GM12872 (cell line): ENCODE data around the gene POLR1A.

Experiments used
- CTCF ChIP-seq: IDR thresholded peaks from 3 replicates; pipeline ENCODE4 v1.5.1; 2011; ENCODE audit warnings: low read depth, mild to moderate bottlenecking, low read length, moderate library complexity; ENCODE audit not compliant: insufficient read depth

POLR1A gene

DNA sequence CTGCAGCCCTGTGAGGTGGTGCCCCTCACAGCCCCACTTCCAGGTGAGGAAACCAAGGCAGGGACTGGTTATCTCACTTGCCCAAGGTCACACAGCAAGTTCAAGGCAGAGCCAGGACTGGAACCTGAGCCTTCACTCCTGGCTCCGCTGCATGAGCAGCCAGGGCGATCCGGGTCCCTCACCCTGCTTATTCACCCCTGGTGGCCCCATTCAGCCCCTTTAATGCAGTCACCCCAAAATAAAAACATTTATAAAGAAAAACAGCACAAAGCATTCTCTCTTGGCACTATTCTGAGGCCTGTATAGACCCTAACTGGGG is 57.3 kb downstream of the POLR1A start:
- no peak for TF ChIP-seq CTCF

DNA sequence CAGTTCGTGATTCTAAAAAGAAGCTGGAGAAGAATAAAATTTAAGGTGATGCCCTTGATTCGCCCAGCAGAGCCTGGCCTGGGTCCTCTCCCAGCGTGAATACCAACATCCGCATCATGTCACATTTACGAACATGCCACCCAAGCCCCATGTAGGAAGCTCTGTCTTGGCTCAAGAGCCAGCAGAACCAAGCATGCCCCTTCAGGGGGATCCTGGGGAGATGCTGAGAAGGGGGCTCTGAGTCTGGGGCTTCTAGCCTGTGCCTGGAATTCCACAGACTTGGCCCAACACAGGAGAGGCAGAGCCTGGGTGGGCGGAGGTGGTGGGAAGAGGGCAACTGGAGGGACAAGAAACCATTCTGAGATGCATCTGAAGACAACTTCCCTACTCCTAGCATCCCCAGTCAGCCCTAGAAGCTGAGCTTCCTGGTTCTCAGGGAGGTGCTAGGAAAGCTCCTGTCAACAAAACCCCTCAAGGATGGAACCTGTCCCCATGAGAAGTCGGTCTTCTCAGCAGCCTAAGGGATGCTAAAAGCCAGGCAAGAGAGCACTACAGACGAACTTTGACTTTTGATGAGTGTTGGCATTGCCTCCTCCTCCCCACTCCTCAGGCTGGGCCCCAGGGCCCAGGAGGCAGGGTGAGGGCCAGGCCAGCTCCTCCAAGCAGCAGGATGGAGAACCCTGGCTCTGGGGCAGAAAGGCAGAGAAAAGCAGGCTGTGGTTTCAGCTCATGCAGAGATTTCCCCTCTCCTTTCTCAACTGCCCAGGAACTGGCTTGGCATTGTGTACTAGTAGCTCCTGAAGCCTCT is 57.9 kb downstream of the POLR1A start:
- no peak for TF ChIP-seq CTCF

DNA sequence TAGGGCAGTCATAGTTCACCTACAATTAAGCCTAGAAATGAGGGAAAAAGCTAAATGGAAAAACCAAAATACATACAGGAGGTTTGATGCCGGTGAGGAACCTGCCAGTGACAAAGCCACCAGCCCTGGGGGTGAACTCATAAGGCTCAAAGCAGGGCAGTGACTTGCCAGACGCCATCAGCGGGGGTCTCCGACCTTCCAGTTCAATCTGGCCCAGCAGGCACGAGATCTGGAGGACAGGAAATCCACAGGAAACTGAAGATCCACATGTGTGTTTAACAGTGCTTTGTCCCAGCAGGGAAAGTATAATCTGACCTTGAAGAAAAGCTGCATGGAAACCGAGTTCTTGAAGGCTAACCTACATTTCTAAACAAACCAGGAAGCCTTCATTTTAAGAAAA is 60.1 kb downstream of the POLR1A start:
- TF ChIP-seq CTCF = no peak

- TF ChIP-seq CTCF = no peak
Measured at GRCh38 chr2:86044614-86045013, 61.1 kb downstream of the POLR1A start.

- no peak for TF ChIP-seq CTCF
Measured at GRCh38 chr2:86044045-86044444, 61.6 kb downstream of the POLR1A start.

GRCh38 chr2:86042256-86043168 is 63.2 kb downstream of the POLR1A start:
- TF ChIP-seq CTCF = no peak

GRCh38 chr2:86039963-86040655 is 65.6 kb downstream of the POLR1A start:
- no peak for TF ChIP-seq CTCF
